Hepatic stellate cell (primary cell): Measurements from ENCODE around the gene AGAP2.
A peak's percentile ranks its signal among the peaks of the same experiment; 100 is the strongest.

Experiments used
- DNase-seq: peaks from one replicate; pipeline ENCODE4 v3.0.0; 2011; ENCODE audit warnings: low spot score

AGAP2 gene

DNA sequence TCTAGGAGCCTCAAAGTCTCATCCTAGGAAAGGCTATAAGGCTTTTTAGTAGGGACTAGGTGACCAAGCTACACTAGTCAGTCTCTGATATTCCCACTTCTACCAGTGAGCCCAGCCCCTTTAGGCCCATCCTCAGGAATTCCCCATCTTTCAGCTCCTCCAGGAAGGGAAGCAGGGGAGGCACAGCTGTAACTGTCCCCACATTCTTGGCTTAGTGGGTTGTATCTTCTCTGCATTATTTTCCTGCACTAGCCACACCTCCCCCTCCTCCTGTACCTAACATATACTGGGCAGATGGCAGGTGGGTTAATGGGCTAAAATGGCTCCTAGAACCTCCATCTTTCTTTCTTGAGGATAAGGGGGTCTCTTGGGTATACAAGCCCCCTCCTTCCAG is 28.8 kb upstream of the AGAP2 start:
- DNase-seq = no peak

DNA sequence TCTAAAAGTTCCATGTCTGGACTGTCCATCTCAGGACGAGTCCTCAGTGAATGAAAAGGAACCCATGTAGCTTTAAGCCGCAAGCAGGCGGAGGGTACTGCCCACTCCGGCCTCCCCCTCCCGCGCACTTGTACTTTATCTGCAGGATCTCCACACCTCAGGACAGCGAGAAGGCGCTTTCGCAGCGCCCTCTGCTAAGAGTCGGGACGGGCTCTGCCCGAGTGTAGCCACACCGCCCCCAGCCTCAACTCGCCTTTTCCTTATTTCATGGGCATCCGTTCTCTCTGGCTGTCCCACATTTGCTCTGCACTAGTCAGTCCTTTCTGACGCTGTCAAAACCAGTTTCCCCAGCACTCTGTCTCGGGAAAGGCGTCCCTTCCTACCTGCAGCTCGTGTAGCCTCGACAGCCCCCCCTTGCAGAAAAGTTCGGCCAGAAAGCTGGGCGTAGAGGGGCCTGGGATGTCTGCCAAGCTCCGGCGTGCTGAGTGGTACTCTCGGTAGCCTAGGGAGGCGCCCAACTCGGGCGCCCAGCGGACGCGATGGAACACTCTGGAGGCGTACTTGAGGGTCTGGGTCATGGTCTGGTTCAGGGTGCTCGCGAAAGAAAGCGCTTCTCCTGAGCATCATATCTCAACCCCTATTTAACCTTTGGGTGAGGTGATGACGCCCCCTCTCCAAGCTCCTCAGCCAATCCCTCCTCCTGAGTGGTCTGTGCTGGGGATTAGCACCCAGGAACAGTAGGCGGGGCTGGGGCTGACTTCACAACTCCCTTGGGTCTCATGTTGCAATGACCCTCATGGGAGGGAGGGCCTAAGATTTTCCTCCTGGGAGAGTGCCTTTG is 28.1 kb upstream of the AGAP2 start, which contains the start of gene CYP27B1:
Gene CYP27B1, minus strand, starts transcription at position 615 of the 841 bp plus-strand sequence. Its CDS starts 37 bp downstream, at position 578.
- no peak for DNase-seq

GRCh38 chr12:57765698-57766463 is 27.3 kb upstream of the AGAP2 start:
- no peak for DNase-seq

- DNase-seq = peak; percentile 53
Measured at GRCh38 chr12:57765003-57765697, 26.6 kb upstream of the AGAP2 start.

- DNase-seq = no peak
Measured at GRCh38 chr12:57764662-57765002, 26.1 kb upstream of the AGAP2 start.

- DNase-seq = no peak
Measured at GRCh38 chr12:57763881-57764661, 25.5 kb upstream of the AGAP2 start.

GRCh38 chr12:57762463-57762862 is 23.9 kb upstream of the AGAP2 start:
- DNase-seq = no peak

DNA sequence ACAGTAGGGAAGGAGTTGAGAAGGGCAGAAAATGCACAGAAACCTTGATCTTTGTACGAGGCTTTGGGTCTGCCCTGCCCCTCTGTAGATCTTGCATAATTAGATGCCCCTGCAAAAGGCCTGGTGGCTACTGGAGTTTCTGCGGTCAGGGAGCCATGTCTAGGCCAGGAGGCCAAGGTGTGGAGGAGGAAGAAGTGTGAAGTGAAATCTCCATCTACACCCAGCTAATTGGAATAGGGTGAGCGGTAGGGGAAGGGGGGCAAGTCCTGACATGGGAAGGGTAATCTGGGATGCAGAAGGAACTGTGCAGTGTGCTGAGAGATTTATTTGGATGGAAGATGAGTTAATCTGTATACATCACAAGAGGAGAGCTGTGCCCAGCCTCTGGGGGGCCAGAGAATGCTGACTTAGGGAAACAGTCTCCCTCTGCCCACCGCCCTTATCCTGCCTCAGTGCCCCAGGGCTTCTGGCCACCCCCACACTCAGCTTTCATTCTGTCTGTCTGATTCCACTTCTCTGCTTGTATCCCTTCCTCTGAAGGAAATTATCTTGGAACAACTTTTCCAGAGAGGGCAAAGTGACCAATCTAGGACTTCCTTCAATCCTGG is 23.0 kb upstream of the AGAP2 start:
- no peak for DNase-seq

GRCh38 chr12:57760347-57760982 is 21.9 kb upstream of the AGAP2 start:
- no peak for DNase-seq

DNA sequence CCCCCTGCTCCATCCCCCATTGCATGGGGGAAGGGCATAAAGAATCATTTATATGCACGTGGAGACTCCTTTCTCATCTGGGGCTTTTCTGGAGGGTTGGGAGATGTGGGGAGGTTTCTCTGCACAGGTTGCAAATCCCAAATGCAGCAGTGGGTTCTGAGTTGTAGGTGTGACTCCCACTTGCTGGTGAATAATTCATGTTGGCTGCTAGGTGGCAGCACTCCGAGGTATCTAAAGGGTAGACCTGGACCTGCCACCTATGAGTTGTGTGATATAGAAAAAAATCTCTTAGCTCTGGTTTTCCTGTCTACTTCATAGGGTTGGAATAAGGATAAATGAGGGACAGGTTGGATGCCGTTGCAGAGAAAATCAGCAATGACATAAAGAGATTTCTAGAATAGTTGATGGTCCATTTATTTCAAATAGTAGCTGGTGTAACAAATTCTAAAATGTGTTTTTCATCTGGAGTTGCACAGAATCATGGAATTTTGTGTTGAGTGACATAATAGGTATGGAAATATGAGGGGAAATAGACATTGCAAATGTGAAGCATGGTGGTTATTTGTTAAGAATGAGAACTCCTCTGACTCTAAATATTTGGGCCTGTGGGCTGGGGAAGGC is 20.9 kb upstream of the AGAP2 start:
- no peak for DNase-seq

DNA sequence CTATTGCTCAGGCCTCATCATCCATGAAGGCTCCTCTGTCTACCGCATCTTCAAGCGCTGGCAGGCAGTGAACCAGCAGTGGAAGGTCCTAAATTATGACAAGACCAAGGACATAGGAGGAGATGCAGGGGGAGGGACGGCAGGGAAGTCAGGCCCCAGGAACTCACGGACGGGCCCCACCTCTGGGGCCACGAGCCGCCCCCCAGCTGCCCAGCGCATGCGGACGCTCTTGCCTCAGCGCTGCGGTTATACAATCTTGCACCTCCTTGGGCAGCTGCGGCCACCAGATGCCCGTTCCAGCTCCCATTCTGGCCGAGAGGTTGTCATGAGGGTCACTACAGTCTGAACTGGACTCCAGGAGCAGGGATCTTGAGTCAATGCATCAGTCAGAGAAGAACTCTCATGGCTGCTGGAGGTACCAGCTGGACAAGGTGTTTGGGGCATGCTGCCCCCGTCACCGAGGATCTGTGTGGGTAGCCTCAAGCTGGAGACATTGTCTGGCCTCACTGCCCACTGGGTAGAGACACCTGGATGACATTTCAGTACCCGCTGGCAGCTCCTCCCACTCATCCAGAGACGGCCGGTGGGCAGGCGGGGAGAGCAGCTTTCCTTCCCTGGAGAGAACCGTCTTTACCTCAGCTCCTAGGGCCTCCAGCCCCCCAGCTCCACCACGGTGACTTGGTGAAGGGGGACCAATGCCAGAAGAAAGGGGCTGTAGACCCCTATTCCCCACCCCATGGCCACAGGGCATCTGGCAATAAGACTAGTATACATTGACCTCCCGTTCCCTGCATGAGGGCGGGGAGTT is 20.2 kb upstream of the AGAP2 start:
- DNase-seq = no peak

DNA sequence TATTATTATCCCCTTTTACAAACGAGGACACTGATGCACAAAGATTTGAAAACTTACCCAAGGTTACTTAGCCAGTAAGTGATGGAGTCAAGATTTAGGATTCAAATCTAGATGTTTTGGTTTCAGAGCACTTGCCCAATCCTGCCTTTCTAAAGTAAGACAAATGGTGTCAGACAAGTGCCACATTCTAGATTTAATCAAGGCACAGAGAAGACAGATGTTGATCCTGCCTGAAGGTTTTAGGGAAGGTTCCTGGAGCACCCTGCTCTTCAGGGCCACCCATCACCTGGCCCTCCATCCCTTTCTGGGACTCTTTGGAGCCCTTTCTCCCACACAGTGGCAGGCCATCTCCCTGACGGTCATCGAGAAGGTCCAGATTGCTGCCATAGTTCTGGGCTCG is 19.2 kb upstream of the AGAP2 start:
- no peak for DNase-seq

GRCh38 chr12:57756406-57757341 is 18.1 kb upstream of the AGAP2 start:
- DNase-seq = no peak

GRCh38 chr12:57755454-57756372 is 17.2 kb upstream of the AGAP2 start:
- peak; percentile 61 for DNase-seq

DNA sequence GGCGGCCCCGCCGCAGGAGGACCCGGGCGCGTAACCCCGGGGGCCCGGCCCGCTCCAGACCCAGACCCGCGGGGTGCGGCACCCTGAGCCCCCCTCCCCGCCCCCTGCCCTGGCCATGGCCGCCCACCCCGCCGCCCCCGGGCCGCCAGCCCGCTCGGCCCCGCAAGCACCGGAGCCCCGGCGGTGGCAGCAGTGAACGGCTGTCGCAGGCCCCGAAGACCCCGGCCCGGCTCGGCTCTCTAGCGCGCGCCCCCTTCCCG is 16.6 kb upstream of the AGAP2 start:
- no peak for DNase-seq

GRCh38 chr12:57754411-57755193 is 16.1 kb upstream of the AGAP2 start, which contains the start of gene MARCHF9:
Gene MARCHF9 (plus strand): TSS chr12:57755103. CDS start chr12:57755529, 426 bp downstream.
- DNase-seq = no peak
